HepG2 (cell line): Measurements from ENCODE around the gene ACADVL. TPM values are rescaled to one million over a fixed set of nuclear protein-coding genes. Genes with fewer than 3 reads are reported as not detected.

ENCODE experiments used
- ATF7-NPFF ChIP-seq: sonication (generic); formaldehyde crosslinking; IDR thresholded peaks from 2 replicates; pipeline ENCODE4 v1.8.1; 2023; ENCODE audit warnings: mild to moderate bottlenecking, low read depth, missing genetic modification reagents, moderate library complexity
- GTF3A ChIP-seq: sonication (generic); formaldehyde crosslinking; conservative IDR thresholded peaks from 2 replicates; pipeline ENCODE4 v1.4.0; 2020; ENCODE audit warnings: mild to moderate bottlenecking, missing genetic modification reagents
- KDM5A ChIP-seq: fragments of 200-600 bp; sonication (generic); IDR thresholded peaks from 2 replicates; pipeline ENCODE4 v1.7.0; 2018; ENCODE audit warnings: antibody characterized with exemption, mild to moderate bottlenecking, low read length, borderline replicate concordance
- REL ChIP-seq: sonication (generic); formaldehyde crosslinking; conservative IDR thresholded peaks from 2 replicates; pipeline ENCODE4 v1.8.0; 2022; ENCODE audit warnings: mild to moderate bottlenecking, missing genetic modification reagents, moderate library complexity
- ZMYM3 ChIP-seq: sonication (generic); formaldehyde crosslinking; IDR thresholded peaks from 2 replicates; pipeline ENCODE4 v1.5.1; 2020; ENCODE audit warnings: mild to moderate bottlenecking, missing genetic modification reagents
- ZNF383 ChIP-seq: sonication (generic); formaldehyde crosslinking; IDR thresholded peaks from 2 replicates; pipeline ENCODE4 v1.4.0; 2020; ENCODE audit warnings: missing genetic modification reagents, mild to moderate bottlenecking, borderline replicate concordance
- polyA plus RNA-seq, 8 experiments: library from polyadenylated mRNA; depleted of rRNA in 3 of 8; stranded (reverse) in 7 of 8; unstranded in 1 of 8; fragments of >200 nt; fragmentation: Illumina TruSeq in 4 of 8; extraction: Trizol in 4 of 8; gene quantifications; 2 replicates each; pipeline versions ENCODE4 v1.2.1 to v1.2.3, GENCODE V29; 2011 to 2016; ENCODE audit warnings: low read depth in 4 of 8, missing spikeins in 1 of 8, mixed read lengths in 1 of 8; ENCODE audit not compliant: insufficient read depth in 1 of 8
- total RNA-seq, 5 experiments: library from RNA; depleted of rRNA; stranded (reverse); fragments of >200 nt; fragmentation: Illumina TruSeq; extraction: Trizol; gene quantifications; 2 replicates each; pipeline ENCODE4 v1.2.3, GENCODE V29; 2016; ENCODE audit warnings: low read depth in 1 of 5
- TF ChIP-seq, protein P1 (sequence below), 2 experiments: fragments of 450-650 bp in 1 of 2; sonication (generic) in 1 of 2; formaldehyde crosslinking in 1 of 2; IDR thresholded peaks; 2 replicates each; pipeline versions ENCODE4 v1.6.1 to v1.8.0; 2016 to 2022; ENCODE audit warnings: antibody characterized with exemption in 1 of 2, mild to moderate bottlenecking in 1 of 2, missing genetic modification reagents in 1 of 2
- TF ChIP-seq, protein P2 (sequence below): sonication (generic); formaldehyde crosslinking; IDR thresholded peaks from 2 replicates; pipeline ENCODE4 v1.4.0; 2020; ENCODE audit warnings: mild to moderate bottlenecking, missing genetic modification reagents, borderline replicate concordance
- TF ChIP-seq, protein P3 (sequence below): sonication (generic); formaldehyde crosslinking; IDR thresholded peaks from 2 replicates; pipeline ENCODE4 v1.8.1; 2023; ENCODE audit warnings: missing genetic modification reagents, mild to moderate bottlenecking, borderline replicate concordance
- TF ChIP-seq, protein P4 (sequence below): sonication (generic); formaldehyde crosslinking; IDR thresholded peaks from 2 replicates; pipeline ENCODE4 v1.4.0; 2020; ENCODE audit warnings: missing genetic modification reagents, borderline replicate concordance

Gene ACADVL
- total and polyA plus RNA-seq, 2 of the 13 experiments (the other 11 are each of a cell fraction or from before 2014, with no cell fraction given) = 219 to 412 TPM

DNA sequence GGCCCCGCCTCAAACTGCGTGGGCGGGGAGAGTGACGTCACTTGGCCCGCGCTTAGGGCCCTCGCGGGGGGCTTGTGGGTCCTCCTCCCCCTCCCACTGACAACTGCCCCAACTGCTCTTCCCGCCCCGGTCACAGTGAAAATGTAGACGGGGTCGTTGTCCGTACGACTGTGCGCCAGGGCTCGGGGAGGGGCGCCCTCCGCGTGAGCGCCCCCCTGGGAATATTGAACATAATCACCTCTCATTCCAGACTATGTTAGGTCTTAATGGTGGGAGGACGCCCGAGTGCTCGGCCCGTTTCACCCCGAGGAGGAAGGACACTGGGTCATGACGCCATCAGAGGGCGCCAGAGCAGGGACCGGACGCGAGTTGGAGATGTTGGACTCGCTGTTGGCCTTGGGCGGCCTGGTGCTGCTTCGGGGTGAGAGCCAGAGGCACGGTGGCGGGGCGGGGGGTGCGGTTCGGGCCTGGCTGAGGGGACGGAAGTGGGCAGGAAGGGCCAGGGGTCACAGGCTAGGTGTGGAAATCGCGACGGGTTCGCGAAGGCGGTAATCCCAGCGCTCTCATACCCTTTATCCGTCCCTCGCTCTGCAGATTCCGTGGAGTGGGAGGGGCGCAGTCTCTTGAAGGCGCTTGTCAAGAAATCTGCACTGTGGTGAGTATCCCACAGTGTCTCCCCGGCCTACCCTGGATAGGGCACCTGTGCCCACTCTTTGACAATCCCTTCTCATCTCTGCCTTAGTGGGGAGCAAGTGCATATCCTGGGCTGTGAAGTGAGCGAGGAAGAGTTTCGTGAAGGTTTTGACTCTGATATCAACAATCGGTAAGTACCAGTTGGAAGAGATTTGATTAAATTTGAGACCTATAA is 32.7 kb downstream of the ACADVL start, which contains the start of gene ELP5 (continued):
- TF ChIP-seq, protein P1, sequence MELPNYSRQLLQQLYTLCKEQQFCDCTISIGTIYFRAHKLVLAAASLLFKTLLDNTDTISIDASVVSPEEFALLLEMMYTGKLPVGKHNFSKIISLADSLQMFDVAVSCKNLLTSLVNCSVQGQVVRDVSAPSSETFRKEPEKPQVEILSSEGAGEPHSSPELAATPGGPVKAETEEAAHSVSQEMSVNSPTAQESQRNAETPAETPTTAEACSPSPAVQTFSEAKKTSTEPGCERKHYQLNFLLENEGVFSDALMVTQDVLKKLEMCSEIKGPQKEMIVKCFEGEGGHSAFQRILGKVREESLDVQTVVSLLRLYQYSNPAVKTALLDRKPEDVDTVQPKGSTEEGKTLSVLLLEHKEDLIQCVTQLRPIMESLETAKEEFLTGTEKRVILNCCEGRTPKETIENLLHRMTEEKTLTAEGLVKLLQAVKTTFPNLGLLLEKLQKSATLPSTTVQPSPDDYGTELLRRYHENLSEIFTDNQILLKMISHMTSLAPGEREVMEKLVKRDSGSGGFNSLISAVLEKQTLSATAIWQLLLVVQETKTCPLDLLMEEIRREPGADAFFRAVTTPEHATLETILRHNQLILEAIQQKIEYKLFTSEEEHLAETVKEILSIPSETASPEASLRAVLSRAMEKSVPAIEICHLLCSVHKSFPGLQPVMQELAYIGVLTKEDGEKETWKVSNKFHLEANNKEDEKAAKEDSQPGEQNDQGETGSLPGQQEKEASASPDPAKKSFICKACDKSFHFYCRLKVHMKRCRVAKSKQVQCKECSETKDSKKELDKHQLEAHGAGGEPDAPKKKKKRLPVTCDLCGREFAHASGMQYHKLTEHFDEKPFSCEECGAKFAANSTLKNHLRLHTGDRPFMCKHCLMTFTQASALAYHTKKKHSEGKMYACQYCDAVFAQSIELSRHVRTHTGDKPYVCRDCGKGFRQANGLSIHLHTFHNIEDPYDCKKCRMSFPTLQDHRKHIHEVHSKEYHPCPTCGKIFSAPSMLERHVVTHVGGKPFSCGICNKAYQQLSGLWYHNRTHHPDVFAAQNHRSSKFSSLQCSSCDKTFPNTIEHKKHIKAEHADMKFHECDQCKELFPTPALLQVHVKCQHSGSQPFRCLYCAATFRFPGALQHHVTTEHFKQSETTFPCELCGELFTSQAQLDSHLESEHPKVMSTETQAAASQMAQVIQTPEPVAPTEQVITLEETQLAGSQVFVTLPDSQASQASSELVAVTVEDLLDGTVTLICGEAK (IDR thresholded peaks at IDR 0.05) = no peak
- TF ChIP-seq, protein P1 (CRISPR knock-in tag; IDR thresholded peaks at IDR 0.05) = peak; percentile 84
- TF ChIP-seq, protein P2, sequence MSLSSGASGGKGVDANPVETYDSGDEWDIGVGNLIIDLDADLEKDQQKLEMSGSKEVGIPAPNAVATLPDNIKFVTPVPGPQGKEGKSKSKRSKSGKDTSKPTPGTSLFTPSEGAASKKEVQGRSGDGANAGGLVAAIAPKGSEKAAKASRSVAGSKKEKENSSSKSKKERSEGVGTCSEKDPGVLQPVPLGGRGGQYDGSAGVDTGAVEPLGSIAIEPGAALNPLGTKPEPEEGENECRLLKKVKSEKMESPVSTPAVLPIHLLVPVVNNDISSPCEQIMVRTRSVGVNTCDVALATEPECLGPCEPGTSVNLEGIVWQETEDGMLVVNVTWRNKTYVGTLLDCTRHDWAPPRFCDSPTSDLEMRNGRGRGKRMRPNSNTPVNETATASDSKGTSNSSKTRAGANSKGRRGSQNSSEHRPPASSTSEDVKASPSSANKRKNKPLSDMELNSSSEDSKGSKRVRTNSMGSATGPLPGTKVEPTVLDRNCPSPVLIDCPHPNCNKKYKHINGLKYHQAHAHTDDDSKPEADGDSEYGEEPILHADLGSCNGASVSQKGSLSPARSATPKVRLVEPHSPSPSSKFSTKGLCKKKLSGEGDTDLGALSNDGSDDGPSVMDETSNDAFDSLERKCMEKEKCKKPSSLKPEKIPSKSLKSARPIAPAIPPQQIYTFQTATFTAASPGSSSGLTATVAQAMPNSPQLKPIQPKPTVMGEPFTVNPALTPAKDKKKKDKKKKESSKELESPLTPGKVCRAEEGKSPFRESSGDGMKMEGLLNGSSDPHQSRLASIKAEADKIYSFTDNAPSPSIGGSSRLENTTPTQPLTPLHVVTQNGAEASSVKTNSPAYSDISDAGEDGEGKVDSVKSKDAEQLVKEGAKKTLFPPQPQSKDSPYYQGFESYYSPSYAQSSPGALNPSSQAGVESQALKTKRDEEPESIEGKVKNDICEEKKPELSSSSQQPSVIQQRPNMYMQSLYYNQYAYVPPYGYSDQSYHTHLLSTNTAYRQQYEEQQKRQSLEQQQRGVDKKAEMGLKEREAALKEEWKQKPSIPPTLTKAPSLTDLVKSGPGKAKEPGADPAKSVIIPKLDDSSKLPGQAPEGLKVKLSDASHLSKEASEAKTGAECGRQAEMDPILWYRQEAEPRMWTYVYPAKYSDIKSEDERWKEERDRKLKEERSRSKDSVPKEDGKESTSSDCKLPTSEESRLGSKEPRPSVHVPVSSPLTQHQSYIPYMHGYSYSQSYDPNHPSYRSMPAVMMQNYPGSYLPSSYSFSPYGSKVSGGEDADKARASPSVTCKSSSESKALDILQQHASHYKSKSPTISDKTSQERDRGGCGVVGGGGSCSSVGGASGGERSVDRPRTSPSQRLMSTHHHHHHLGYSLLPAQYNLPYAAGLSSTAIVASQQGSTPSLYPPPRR (CRISPR knock-in tag) = peak; percentile 85
- TF ChIP-seq, protein P3, sequence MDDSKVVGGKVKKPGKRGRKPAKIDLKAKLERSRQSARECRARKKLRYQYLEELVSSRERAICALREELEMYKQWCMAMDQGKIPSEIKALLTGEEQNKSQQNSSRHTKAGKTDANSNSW (CRISPR knock-in tag) = no peak
- TF ChIP-seq, protein P4, sequence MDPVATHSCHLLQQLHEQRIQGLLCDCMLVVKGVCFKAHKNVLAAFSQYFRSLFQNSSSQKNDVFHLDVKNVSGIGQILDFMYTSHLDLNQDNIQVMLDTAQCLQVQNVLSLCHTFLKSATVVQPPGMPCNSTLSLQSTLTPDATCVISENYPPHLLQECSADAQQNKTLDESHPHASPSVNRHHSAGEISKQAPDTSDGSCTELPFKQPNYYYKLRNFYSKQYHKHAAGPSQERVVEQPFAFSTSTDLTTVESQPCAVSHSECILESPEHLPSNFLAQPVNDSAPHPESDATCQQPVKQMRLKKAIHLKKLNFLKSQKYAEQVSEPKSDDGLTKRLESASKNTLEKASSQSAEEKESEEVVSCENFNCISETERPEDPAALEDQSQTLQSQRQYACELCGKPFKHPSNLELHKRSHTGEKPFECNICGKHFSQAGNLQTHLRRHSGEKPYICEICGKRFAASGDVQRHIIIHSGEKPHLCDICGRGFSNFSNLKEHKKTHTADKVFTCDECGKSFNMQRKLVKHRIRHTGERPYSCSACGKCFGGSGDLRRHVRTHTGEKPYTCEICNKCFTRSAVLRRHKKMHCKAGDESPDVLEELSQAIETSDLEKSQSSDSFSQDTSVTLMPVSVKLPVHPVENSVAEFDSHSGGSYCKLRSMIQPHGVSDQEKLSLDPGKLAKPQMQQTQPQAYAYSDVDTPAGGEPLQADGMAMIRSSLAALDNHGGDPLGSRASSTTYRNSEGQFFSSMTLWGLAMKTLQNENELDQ (CRISPR knock-in tag) = no peak
- no peak for TF ChIP-seq GTF3A
- TF ChIP-seq ATF7-NPFF = peak; percentile 36; the same call in 1 of the 2 replicates
- TF ChIP-seq KDM5A = peak; percentile 94
- TF ChIP-seq ZMYM3 (CRISPR knock-in tag) = peak; percentile 74
- no peak for TF ChIP-seq ZNF383 (CRISPR knock-in tag)
- TF ChIP-seq REL = 0 out of 2 replicates have a peak, but pooled peaks have one; percentile 66
